ENCODE data around the gene CMSS1.

The CMSS1 gene

DNA sequence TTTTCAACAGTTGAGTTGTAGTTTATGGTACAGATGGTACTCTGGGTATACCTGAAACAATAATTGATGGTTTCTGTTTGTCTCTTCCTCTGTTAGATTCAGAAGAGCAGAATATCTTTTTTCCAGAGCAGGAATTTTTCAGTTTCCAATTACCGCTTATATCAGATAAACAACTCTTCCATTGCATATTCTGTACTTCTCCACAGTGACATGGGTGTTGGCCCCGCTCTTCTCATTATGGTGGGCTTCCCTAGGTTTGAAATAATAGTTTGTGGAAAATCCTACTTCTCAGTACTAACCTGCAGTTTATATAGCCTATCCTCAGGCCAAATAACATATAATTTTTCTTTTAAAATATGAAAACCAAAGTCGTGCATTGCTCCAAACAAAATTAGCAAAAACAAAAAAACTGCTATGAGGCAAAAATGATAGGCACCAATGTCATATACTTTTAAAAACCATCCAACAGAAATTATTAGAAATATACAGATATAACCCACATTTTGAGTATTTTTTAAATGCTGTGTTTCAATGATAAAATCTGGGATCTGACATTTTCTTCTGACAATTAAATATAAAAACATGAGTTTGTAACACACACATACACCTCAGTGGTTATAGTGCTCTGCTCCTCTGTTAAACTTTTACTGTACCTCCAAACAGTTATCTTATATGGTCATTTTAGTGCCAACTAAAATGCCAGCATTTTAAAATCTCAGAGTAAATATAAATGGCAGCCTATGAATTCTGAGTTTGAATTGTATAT lies 56.8 kb downstream of the CMSS1 start:
- no peak for DNase-seq (ENCODE audit: low read depth in 2 of 2)

GRCh38 chr3:99875581-99875928 lies 57.9 kb downstream of the CMSS1 start:
- DNase-seq (ENCODE audit: low read depth in 2 of 2) = peak in 1 of 2 experiments; percentile 52

- peak; percentile 59 to 65 for DNase-seq (ENCODE audit: low read depth in 2 of 2)
Observed at GRCh38 chr3:99875929-99876841, 58.5 kb downstream of the CMSS1 start.

DNA sequence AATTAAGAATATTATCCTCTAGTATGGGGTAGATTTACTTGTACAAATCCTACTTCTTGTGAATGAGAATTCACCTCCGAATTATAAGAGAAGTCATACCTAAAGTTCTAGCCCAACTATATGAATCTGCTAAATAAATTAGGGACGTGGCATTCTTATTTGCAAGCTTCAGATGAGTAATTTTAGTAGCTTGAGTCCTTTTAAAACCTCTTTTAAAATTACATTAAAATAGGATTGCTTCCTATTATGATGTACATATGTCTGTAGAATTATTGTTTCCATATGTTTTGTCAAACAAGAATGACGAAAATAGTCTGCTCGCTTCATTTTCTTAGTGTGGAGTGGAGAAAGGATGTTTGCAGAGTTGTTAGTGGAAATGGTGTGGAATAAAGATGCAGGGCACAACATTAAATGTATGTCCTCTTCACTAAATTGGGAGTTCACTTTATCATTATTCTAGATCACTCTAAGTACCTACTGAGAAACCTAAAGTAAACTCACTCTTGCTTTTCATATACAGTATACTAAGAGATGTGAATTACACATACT lies 59.4 kb downstream of the CMSS1 start:
- peak in 1 of 2 experiments; percentile 40 for DNase-seq (ENCODE audit: low read depth in 2 of 2)

DNA sequence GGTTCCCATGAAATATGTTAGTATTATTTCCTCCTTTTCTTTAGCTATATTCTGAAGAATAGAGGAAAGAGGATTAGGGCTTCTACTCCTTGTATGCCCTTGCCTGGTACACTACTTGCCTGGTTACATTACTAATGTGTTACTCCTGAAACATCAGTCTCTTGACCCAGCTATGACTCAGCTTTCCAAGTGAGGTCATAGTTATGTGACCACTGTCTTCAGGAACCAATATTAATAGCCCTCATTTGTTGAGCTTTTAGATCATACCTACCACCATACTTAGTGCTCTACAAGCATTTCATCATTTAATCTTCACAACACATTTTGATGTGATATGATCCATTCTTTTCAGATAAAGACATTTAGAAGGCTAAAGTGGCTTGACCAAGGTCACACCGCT lies 60.3 kb downstream of the CMSS1 start:
- DNase-seq (ENCODE audit: low read depth in 2 of 2) = peak in 1 of 2 experiments; percentile 51

- DNase-seq (ENCODE audit: low read depth in 2 of 2) = no peak
Observed at GRCh38 chr3:99879275-99879674, 61.6 kb downstream of the CMSS1 start.

GRCh38 chr3:99881121-99881524 lies 63.5 kb downstream of the CMSS1 start:
- DNase-seq (ENCODE audit: low read depth in 2 of 2) = no peak

GRCh38 chr3:99882436-99883137 lies 64.9 kb downstream of the CMSS1 start:
- no peak for DNase-seq (ENCODE audit: low read depth in 2 of 2)

GRCh38 chr3:99883138-99883461 lies 65.4 kb downstream of the CMSS1 start:
- no peak for DNase-seq (ENCODE audit: low read depth in 2 of 2)

GRCh38 chr3:99883693-99884092 lies 66.0 kb downstream of the CMSS1 start:
- no peak for DNase-seq (ENCODE audit: low read depth in 2 of 2)

DNA sequence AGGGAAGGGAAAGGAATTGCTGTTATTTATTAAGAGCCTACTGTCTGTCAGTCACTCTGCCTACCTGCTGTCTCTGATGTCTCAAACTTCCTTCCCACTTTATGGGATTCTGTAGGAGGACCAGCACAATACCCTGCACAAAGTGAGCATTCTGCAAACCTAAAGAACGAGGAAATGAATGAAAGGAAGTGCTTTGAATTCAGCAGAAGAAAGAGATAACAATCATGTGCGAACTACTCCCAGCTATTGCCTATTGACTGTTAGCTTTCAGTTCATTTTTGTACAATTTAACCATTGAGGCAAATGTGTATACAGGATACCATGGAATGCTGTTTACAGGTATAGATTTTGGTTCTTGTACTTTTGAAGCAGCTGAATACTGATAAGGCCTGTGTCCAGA lies 66.8 kb downstream of the CMSS1 start:
- DNase-seq (ENCODE audit: low read depth in 2 of 2) = no peak

GRCh38 chr3:99885085-99885484 lies 67.4 kb downstream of the CMSS1 start:
- no peak for DNase-seq (ENCODE audit: low read depth in 2 of 2)

GRCh38 chr3:99885851-99886250 lies 68.2 kb downstream of the CMSS1 start:
- DNase-seq (ENCODE audit: low read depth in 2 of 2) = no peak

GRCh38 chr3:99891610-99892285 lies 74.1 kb downstream of the CMSS1 start:
- no peak for DNase-seq (ENCODE audit: low read depth in 2 of 2)

GRCh38 chr3:99892332-99892731 lies 74.7 kb downstream of the CMSS1 start:
- DNase-seq (ENCODE audit: low read depth in 2 of 2) = no peak

GRCh38 chr3:99895131-99895696 lies 77.6 kb downstream of the CMSS1 start:
- DNase-seq (ENCODE audit: low read depth in 2 of 2) = no peak

GRCh38 chr3:99895703-99896441 lies 78.2 kb downstream of the CMSS1 start:
- DNase-seq (ENCODE audit: low read depth in 2 of 2) = peak; percentile 97 to 98

DNA sequence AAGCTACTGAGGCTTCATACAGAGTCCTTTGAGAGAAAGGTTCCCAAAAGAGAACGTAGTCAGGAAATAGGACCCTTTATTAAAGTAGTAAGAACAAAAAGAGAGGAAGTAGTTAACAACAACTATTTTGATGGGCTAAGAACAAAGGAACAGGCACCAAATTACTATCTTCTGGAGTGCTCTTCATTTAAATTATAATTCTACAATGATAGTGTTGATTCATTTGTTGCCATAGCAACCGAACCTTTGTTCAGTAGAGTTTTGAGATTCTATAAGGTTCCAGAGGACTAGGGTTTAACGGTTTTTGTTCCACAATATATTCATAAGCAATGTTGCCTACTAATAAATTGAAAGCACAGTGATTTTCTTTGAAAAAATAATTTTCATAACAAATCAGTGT lies 78.8 kb downstream of the CMSS1 start:
- DNase-seq (ENCODE audit: low read depth in 2 of 2) = no peak

DNA sequence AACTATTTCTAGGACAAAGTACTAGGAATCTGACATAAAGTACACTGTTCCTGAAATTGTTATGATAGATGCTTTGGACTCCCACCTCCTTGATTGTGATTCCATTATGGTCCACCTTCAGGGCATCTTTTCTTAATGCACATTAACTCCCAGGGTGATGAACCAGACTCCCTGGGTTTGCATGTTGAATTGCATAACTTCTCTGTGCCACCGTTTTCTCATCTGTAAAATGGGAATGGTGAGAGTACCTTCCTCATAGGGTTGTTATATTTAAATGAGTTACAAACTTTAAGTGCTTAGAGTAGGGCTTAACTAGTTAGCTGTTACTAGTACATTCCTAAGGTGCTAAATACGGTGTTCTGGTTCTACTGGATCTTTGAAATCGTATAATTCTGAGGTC lies 81.9 kb downstream of the CMSS1 start:
- no peak for DNase-seq (ENCODE audit: low read depth in 2 of 2)

GRCh38 chr3:99900248-99900647 lies 82.6 kb downstream of the CMSS1 start:
- DNase-seq (ENCODE audit: low read depth in 2 of 2) = no peak

Data from fibroblast of skin of left quadriceps (primary cell).